Cardiac fibroblast (primary cell): ENCODE measurements around the gene KDM4D.
A peak's percentile ranks its signal among the peaks of the same experiment; 100 is the strongest.

Experiments
- DNase-seq, 2 donors: peaks; one replicate each; pipeline versions ENCODE4 v3.0.0 to v3.0.0-alpha.2; 2010; ENCODE audit warnings: low read depth in 2 of 2
- H3K4me3 ChIP-seq, 2 donors: replicated peaks in 1 of 2; 1 replicate in 1 of 2; 2 replicates in 1 of 2; pipeline ENCODE4 v1.5.1; 2011; ENCODE audit warnings: low read depth in 2 of 2, low read length in 2 of 2, mild to moderate bottlenecking in 2 of 2, moderate library complexity in 1 of 2
- TF ChIP-seq, protein P1 (sequence below): IDR thresholded peaks from one replicate; pipeline ENCODE4 v1.5.1; 2011; ENCODE audit warnings: low read depth, mild to moderate bottlenecking, low read length, inconsistent platforms

The KDM4D gene

DNA sequence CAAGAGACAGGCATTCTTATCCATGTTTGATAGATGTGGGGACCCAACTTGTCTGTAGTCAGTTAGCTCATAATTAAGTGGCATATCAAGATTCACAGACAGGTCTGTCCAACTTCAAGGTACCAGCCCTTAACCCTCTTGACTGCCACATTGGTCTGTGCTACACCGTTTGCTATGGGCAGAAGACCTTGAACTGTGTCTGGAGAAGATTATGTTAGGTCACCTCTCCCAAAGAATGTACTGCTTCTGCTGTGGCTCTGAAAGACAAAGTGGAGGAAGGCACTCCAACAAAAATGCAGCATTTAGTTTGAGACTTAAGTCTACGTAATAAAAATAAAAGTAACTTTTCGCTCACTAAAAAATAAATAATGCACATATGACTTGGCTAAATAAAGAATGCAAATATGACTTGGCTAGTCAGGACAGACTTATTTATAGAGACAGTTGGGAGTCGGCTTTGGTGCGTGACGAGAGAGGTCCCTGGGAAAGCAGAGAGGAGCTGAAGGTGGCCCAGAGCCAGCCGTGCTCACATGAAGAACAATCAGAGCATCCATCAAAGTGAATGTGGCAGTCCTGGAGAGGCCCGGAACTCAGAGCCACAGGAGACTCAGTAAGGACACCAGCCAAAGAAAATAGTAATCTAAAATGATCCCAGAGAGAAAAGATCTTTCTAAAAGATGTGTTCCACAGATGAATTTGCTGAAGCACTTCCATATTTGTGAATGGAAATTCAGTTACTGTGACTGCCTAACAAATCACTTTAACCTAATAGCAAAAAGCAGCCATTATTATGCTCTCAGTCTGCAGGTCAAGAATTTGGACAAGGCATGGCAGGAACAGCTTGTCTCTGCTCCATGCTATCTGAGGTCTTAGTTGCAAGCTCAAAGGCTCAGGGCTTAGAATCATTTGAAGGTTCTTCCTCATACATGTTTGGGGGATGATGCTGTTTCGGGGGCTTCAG is 35.1 kb upstream of the KDM4D start:
- peak; percentile 69 to 92 for DNase-seq
- H3K4me3 ChIP-seq = no peak overlapping the region
- TF ChIP-seq, protein P1, sequence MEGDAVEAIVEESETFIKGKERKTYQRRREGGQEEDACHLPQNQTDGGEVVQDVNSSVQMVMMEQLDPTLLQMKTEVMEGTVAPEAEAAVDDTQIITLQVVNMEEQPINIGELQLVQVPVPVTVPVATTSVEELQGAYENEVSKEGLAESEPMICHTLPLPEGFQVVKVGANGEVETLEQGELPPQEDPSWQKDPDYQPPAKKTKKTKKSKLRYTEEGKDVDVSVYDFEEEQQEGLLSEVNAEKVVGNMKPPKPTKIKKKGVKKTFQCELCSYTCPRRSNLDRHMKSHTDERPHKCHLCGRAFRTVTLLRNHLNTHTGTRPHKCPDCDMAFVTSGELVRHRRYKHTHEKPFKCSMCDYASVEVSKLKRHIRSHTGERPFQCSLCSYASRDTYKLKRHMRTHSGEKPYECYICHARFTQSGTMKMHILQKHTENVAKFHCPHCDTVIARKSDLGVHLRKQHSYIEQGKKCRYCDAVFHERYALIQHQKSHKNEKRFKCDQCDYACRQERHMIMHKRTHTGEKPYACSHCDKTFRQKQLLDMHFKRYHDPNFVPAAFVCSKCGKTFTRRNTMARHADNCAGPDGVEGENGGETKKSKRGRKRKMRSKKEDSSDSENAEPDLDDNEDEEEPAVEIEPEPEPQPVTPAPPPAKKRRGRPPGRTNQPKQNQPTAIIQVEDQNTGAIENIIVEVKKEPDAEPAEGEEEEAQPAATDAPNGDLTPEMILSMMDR = no peak

GRCh38 chr11:94939346-94939745 is 34.2 kb upstream of the KDM4D start:
- TF ChIP-seq, protein P1 = no peak
- DNase-seq = no peak
- no peak overlapping the region for H3K4me3 ChIP-seq

GRCh38 chr11:94941131-94941530 is 32.4 kb upstream of the KDM4D start:
- TF ChIP-seq, protein P1 = no peak
- no peak overlapping the region for H3K4me3 ChIP-seq
- no peak for DNase-seq

- TF ChIP-seq, protein P1 = no peak
- H3K4me3 ChIP-seq = no peak overlapping the region
- DNase-seq = no peak
Measured at GRCh38 chr11:94946812-94947211, 26.7 kb upstream of the KDM4D start.

DNA sequence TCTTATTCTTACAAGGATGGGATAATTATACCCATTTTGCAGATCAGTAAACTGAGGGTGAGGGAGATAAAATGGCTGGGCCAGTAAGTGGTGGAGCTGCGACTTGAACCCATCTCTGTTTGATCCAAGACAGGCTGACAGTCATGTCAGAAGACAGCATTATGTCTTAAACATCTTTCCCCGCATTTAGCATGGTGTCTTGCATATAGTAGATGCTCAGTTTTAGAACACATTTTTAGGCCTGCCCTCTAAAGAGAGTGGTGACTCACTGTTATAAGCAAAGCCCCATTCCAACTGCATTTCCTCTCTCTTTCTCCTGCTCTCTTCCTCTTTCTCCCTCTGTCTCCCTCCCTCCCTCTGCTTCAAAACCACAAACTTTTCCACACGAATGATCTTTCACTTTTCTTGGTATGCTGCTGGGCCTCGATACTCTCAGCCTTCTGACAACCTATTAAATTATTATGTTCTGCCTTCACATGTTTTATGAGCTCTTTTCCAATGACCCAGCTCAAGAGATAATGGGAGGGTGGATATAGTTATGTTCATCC is 25.4 kb upstream of the KDM4D start:
- TF ChIP-seq, protein P1 = no peak
- peak; percentile 38 to 49 for DNase-seq
- no peak overlapping the region for H3K4me3 ChIP-seq

- no peak for DNase-seq
- no peak overlapping the region for H3K4me3 ChIP-seq
- TF ChIP-seq, protein P1 = no peak
Measured at GRCh38 chr11:94954753-94955152, 18.8 kb upstream of the KDM4D start.
